ENCODE measurements around the gene RBPJL.

- TF ChIP-seq GATA2 (IDR thresholded peaks at IDR 0.05; ENCODE audit: low read depth, low read length) (no peak), GATA3 (IDR thresholded peaks at IDR 0.05; ENCODE audit: low read depth, low read length) (no peak)
These were observed 48.0 kb downstream of the RBPJL start for GRCh38 chr20:45354423-45355208.

All from SH-SY5Y (cell line).